ENCODE results near the gene TM4SF4.

TM4SF4 gene

GRCh38 chr3:149512073-149512782, 37.7 kb downstream of the TM4SF4 start:
- H3K27me3 ChIP-seq (ENCODE audit: insufficient read depth, low read length, poor library complexity): no peaks in the 10 kb centered on the region
- H3K4me1 ChIP-seq (ENCODE audit: control insufficient read depth, low read depth, low read length): peaks cover 3% of the 10 kb centered on the region
- H3K79me2 ChIP-seq (ENCODE audit: control insufficient read depth, insufficient read depth, low read length): no peaks in the 10 kb centered on the region
- no peak overlapping the region for H4K5ac ChIP-seq (ENCODE audit: low read length)
- peak overlapping the region; percentile 2 for H3K56ac ChIP-seq (ENCODE audit: low read length)
- H3K79me1 ChIP-seq (ENCODE audit: low read length): no peaks in the 10 kb centered on the region
- H3K18ac ChIP-seq (ENCODE audit: low read length): no peak overlapping the region
- no peak overlapping the region for H3K23ac ChIP-seq (ENCODE audit: low read length)
- no peak overlapping the region for H3K4ac ChIP-seq (ENCODE audit: low read depth, low read length)
- H2BK5ac ChIP-seq (ENCODE audit: low read length): no peak overlapping the region
- H2BK120ac ChIP-seq (ENCODE audit: low read depth, low read length): no peak overlapping the region
- H3K9ac ChIP-seq (ENCODE audit: low read length): no peak overlapping the region
- WGBS (ENCODE audit: extremely low coverage, insufficient coverage, low lambda C conversion rate): no CpG with 5 or more reads among the region's 9 CpGs
- peak overlapping the region; percentile 19 for H3K4me2 ChIP-seq (ENCODE audit: low read length)
- DNase-seq: peak; percentile 77
- no peak overlapping the region for H3K4me3 ChIP-seq (ENCODE audit: low read length)
- H2AK5ac ChIP-seq (ENCODE audit: low read length): no peak overlapping the region
- H3K27ac ChIP-seq (ENCODE audit: low read depth, low read length): no peak overlapping the region
- no peak overlapping the region for H4K8ac ChIP-seq (ENCODE audit: low read depth, low read length)
- H2BK15ac ChIP-seq (replicated peaks; ENCODE audit: low read depth): no peak overlapping the region
- H3K36me3 ChIP-seq (ENCODE audit: control insufficient read depth, insufficient read depth, low read length): no peaks in the 10 kb centered on the region

GRCh38 chr3:149514471-149514870, 40.0 kb downstream of the TM4SF4 start:
- Histone ChIP-seq H2BK5ac (ENCODE audit: low read length) (no peak overlapping the region), H3K4me3 (ENCODE audit: low read length) (no peak overlapping the region), H3K23ac (ENCODE audit: low read length) (no peak overlapping the region), H3K27me3 (ENCODE audit: insufficient read depth, low read length, poor library complexity) (no peaks in the 10 kb centered on the region), H2AK5ac (ENCODE audit: low read length) (no peak overlapping the region), H3K4me1 (ENCODE audit: control insufficient read depth, low read depth, low read length) (no peaks in the 10 kb centered on the region), H2BK15ac (replicated peaks; ENCODE audit: low read depth) (no peak overlapping the region), H2BK120ac (ENCODE audit: low read depth, low read length) (no peak overlapping the region), H3K56ac (ENCODE audit: low read length) (no peak overlapping the region), H4K8ac (ENCODE audit: low read depth, low read length) (no peak overlapping the region), H3K79me1 (ENCODE audit: low read length) (no peaks in the 10 kb centered on the region), H3K9ac (ENCODE audit: low read length) (no peak overlapping the region), H3K4me2 (ENCODE audit: low read length) (no peak overlapping the region), H3K27ac (ENCODE audit: low read depth, low read length) (no peak overlapping the region), H3K79me2 (ENCODE audit: control insufficient read depth, insufficient read depth, low read length) (no peaks in the 10 kb centered on the region), H3K36me3 (ENCODE audit: control insufficient read depth, insufficient read depth, low read length) (no peaks in the 10 kb centered on the region), H3K4ac (ENCODE audit: low read depth, low read length) (no peak overlapping the region), H4K5ac (ENCODE audit: low read length) (no peak overlapping the region), H3K18ac (ENCODE audit: low read length) (no peak overlapping the region)
- WGBS (ENCODE audit: extremely low coverage, insufficient coverage, low lambda C conversion rate): no CpG with 5 or more reads among the region's 2 CpGs
- no peak for DNase-seq

GRCh38 chr3:149515249-149515648, 40.8 kb downstream of the TM4SF4 start:
- no peak for DNase-seq
- H3K4me2 ChIP-seq (ENCODE audit: low read length): no peak overlapping the region
- H3K23ac ChIP-seq (ENCODE audit: low read length): no peak overlapping the region
- no peak overlapping the region for H4K5ac ChIP-seq (ENCODE audit: low read length)
- H4K8ac ChIP-seq (ENCODE audit: low read depth, low read length): no peak overlapping the region
- H3K9ac ChIP-seq (ENCODE audit: low read length): no peak overlapping the region
- no peaks in the 10 kb centered on the region for H3K27me3 ChIP-seq (ENCODE audit: insufficient read depth, low read length, poor library complexity)
- H3K79me2 ChIP-seq (ENCODE audit: control insufficient read depth, insufficient read depth, low read length): no peaks in the 10 kb centered on the region
- H2BK15ac ChIP-seq (replicated peaks; ENCODE audit: low read depth): no peak overlapping the region
- H3K27ac ChIP-seq (ENCODE audit: low read depth, low read length): no peak overlapping the region
- no peak overlapping the region for H3K4ac ChIP-seq (ENCODE audit: low read depth, low read length)
- no peak overlapping the region for H3K4me3 ChIP-seq (ENCODE audit: low read length)
- H2BK120ac ChIP-seq (ENCODE audit: low read depth, low read length): no peak overlapping the region
- no peak overlapping the region for H3K18ac ChIP-seq (ENCODE audit: low read length)
- WGBS (ENCODE audit: extremely low coverage, insufficient coverage, low lambda C conversion rate): no CpG with 5 or more reads among the region's 2 CpGs
- H2BK5ac ChIP-seq (ENCODE audit: low read length): no peak overlapping the region
- no peak overlapping the region for H2AK5ac ChIP-seq (ENCODE audit: low read length)
- H3K79me1 ChIP-seq (ENCODE audit: low read length): no peaks in the 10 kb centered on the region
- no peaks in the 10 kb centered on the region for H3K4me1 ChIP-seq (ENCODE audit: control insufficient read depth, low read depth, low read length)
- H3K56ac ChIP-seq (ENCODE audit: low read length): no peak overlapping the region
- no peaks in the 10 kb centered on the region for H3K36me3 ChIP-seq (ENCODE audit: control insufficient read depth, insufficient read depth, low read length)

GRCh38 chr3:149516920-149517319, 42.4 kb downstream of the TM4SF4 start:
- Histone ChIP-seq H3K36me3 (ENCODE audit: control insufficient read depth, insufficient read depth, low read length) (no peaks in the 10 kb centered on the region), H3K27ac (ENCODE audit: low read depth, low read length) (no peak overlapping the region), H4K5ac (ENCODE audit: low read length) (no peak overlapping the region), H2BK15ac (replicated peaks; ENCODE audit: low read depth) (no peak overlapping the region), H3K4me1 (ENCODE audit: control insufficient read depth, low read depth, low read length) (no peaks in the 10 kb centered on the region), H3K56ac (ENCODE audit: low read length) (no peak overlapping the region), H3K23ac (ENCODE audit: low read length) (no peak overlapping the region), H3K4me2 (ENCODE audit: low read length) (no peak overlapping the region), H2BK5ac (ENCODE audit: low read length) (no peak overlapping the region), H4K8ac (ENCODE audit: low read depth, low read length) (no peak overlapping the region), H3K79me2 (ENCODE audit: control insufficient read depth, insufficient read depth, low read length) (no peaks in the 10 kb centered on the region), H3K9ac (ENCODE audit: low read length) (no peak overlapping the region), H3K27me3 (ENCODE audit: insufficient read depth, low read length, poor library complexity) (no peaks in the 10 kb centered on the region), H2BK120ac (ENCODE audit: low read depth, low read length) (no peak overlapping the region), H3K4me3 (ENCODE audit: low read length) (no peak overlapping the region), H3K4ac (ENCODE audit: low read depth, low read length) (no peak overlapping the region), H3K18ac (ENCODE audit: low read length) (no peak overlapping the region), H2AK5ac (ENCODE audit: low read length) (no peak overlapping the region), H3K79me1 (ENCODE audit: low read length) (no peaks in the 10 kb centered on the region)
- DNase-seq: no peak
- no CpG with 5 or more reads among the region's 1 CpG for WGBS (ENCODE audit: extremely low coverage, insufficient coverage, low lambda C conversion rate)

- Histone ChIP-seq H3K36me3 (ENCODE audit: control insufficient read depth, insufficient read depth, low read length) (no peaks in the 10 kb centered on the region), H3K79me1 (ENCODE audit: low read length) (no peaks in the 10 kb centered on the region), H3K4ac (ENCODE audit: low read depth, low read length) (no peak overlapping the region), H4K8ac (ENCODE audit: low read depth, low read length) (no peak overlapping the region), H2AK5ac (ENCODE audit: low read length) (no peak overlapping the region), H2BK120ac (ENCODE audit: low read depth, low read length) (no peak overlapping the region), H2BK5ac (ENCODE audit: low read length) (no peak overlapping the region), H2BK15ac (replicated peaks; ENCODE audit: low read depth) (no peak overlapping the region), H3K79me2 (ENCODE audit: control insufficient read depth, insufficient read depth, low read length) (no peaks in the 10 kb centered on the region), H3K56ac (ENCODE audit: low read length) (no peak overlapping the region), H3K4me3 (ENCODE audit: low read length) (no peak overlapping the region), H3K18ac (ENCODE audit: low read length) (no peak overlapping the region), H4K5ac (ENCODE audit: low read length) (no peak overlapping the region), H3K27ac (ENCODE audit: low read depth, low read length) (no peak overlapping the region), H3K23ac (ENCODE audit: low read length) (no peak overlapping the region), H3K27me3 (ENCODE audit: insufficient read depth, low read length, poor library complexity) (no peaks in the 10 kb centered on the region), H3K4me1 (ENCODE audit: control insufficient read depth, low read depth, low read length) (no peaks in the 10 kb centered on the region), H3K9ac (ENCODE audit: low read length) (no peak overlapping the region), H3K4me2 (ENCODE audit: low read length) (no peak overlapping the region)
- WGBS (ENCODE audit: extremely low coverage, insufficient coverage, low lambda C conversion rate): no CpG with 5 or more reads among the region's 3 CpGs
- DNase-seq: no peak
Measured at GRCh38 chr3:149519912-149520311, 45.4 kb downstream of the TM4SF4 start.
